Fibroblast of villous mesenchyme (primary cell): ENCODE measurements around the gene MPC1L. TPM values are rescaled to one million over a fixed set of nuclear protein-coding genes. Genes with fewer than 3 reads are reported as not detected.
A peak's percentile ranks its signal among the peaks of the same experiment; 100 is the strongest.

Source experiments
- DNase-seq: peaks from one replicate; pipeline ENCODE4 v3.0.0-alpha.2; 2010; ENCODE audit warnings: low read depth
- H3K4me3 ChIP-seq: 2 replicates; pipeline ENCODE4 v1.5.1; 2011; ENCODE audit warnings: low read depth, mild to moderate bottlenecking, low read length
- CTCF ChIP-seq: IDR thresholded peaks from 2 replicates; pipeline ENCODE4 v1.5.1; 2012; ENCODE audit warnings: low read depth, mild to moderate bottlenecking, low read length; ENCODE audit not compliant: insufficient read depth
- total RNA-seq: library from RNA; depleted of rRNA; stranded (reverse); fragments of >200 nt; gene quantifications from 2 replicates; pipeline ENCODE4 v1.2.3, GENCODE V29; 2012

The MPC1L gene
- total RNA-seq, 1 donor = not detected

GRCh38 chrX:40612511-40612910 is 10.7 kb upstream of the MPC1L start:
- no peak overlapping the region for H3K4me3 ChIP-seq
- TF ChIP-seq CTCF = no peak
- no peak for DNase-seq

GRCh38 chrX:40615976-40616375 is 7.3 kb upstream of the MPC1L start:
- TF ChIP-seq CTCF = no peak
- no peak for DNase-seq
- no peak overlapping the region for H3K4me3 ChIP-seq

- H3K4me3 ChIP-seq = no peak overlapping the region
- DNase-seq = peak; percentile 88
- no peak for TF ChIP-seq CTCF
Measured at GRCh38 chrX:40617566-40617965, 5.7 kb upstream of the MPC1L start.

GRCh38 chrX:40622479-40623138 is 619 bp upstream of the MPC1L start:
- TF ChIP-seq CTCF = no peak
- no peak overlapping the region for H3K4me3 ChIP-seq
- DNase-seq = no peak

GRCh38 chrX:40623665-40624064 is 437 bp downstream of the MPC1L start:
- no peak overlapping the region for H3K4me3 ChIP-seq
- DNase-seq = no peak
- no peak for TF ChIP-seq CTCF

GRCh38 chrX:40625294-40625693 is 2.1 kb downstream of the MPC1L start:
- no peak overlapping the region for H3K4me3 ChIP-seq
- no peak for TF ChIP-seq CTCF
- no peak for DNase-seq

GRCh38 chrX:40628506-40628905 is 5.3 kb downstream of the MPC1L start:
- DNase-seq = peak; percentile 55
- no peak for TF ChIP-seq CTCF
- H3K4me3 ChIP-seq = no peak overlapping the region
